Anterior cingulate cortex (tissue), 58 donors: ENCODE data around the gene TMEM203.
"Not testable (repeated sequence)": the region's sequence is repeated elsewhere in the genome, so short reads cannot be mapped to it uniquely, and the experiment has no call there.

ENCODE experiments used
- DNase-seq, 58 donors: peaks; one replicate each; lab custom pipeline; 2025; lab: John Stamatoyannopoulos, UW

Gene TMEM203

GRCh38 chr9:137242269-137243203, 37.1 kb upstream of the TMEM203 start:
- no peak for DNase-seq

- DNase-seq, result peak in 6 of 58 donors; percentile 33 to 67 (median 55)
Observed at GRCh38 chr9:137241490-137242268, 36.2 kb upstream of the TMEM203 start.

- peak; percentile 80 to 100 (median 99) for DNase-seq
Observed at GRCh38 chr9:137240841-137241489, 35.5 kb upstream of the TMEM203 start, which contains the start of gene TUBB4B. Gene TUBB4B (plus strand): TSS chr9:137241287. CDS start chr9:137241361, 74 bp downstream.

- peak in 55 of 58 donors; percentile 13 to 90 (median 76) for DNase-seq
Observed at GRCh38 chr9:137240318-137240840, 34.9 kb upstream of the TMEM203 start.

- DNase-seq, result not testable (repeated sequence)
Observed at GRCh38 chr9:137239541-137240200, 34.2 kb upstream of the TMEM203 start.

- peak in 45 of 58 donors; percentile 23 to 90 (median 59) for DNase-seq
Observed at GRCh38 chr9:137237759-137238726, 32.6 kb upstream of the TMEM203 start.

GRCh38 chr9:137236936-137237421, 31.5 kb upstream of the TMEM203 start:
- peak in 1 of 58 donors; percentile 41 for DNase-seq

GRCh38 chr9:137236238-137236935, 30.9 kb upstream of the TMEM203 start:
- peak in 56 of 58 donors; percentile 7 to 88 (median 67) for DNase-seq

- DNase-seq, result no peak
Observed at GRCh38 chr9:137235424-137236237, 30.2 kb upstream of the TMEM203 start.

- no peak for DNase-seq
Observed at GRCh38 chr9:137234758-137235423, 29.4 kb upstream of the TMEM203 start.

GRCh38 chr9:137234055-137234697, 28.7 kb upstream of the TMEM203 start:
- no peak for DNase-seq

GRCh38 chr9:137233143-137233980, 27.9 kb upstream of the TMEM203 start:
- no peak for DNase-seq

GRCh38 chr9:137232510-137232909, 27.1 kb upstream of the TMEM203 start:
- no peak for DNase-seq

GRCh38 chr9:137232101-137232500, 26.7 kb upstream of the TMEM203 start:
- DNase-seq, result no peak
